Mesenchymal stem cell (in vitro differentiated cells and primary cell): ENCODE results near the gene SSPN.
A peak's percentile ranks its signal among the peaks of the same experiment; 100 is the strongest.

Source experiments
- DNase-seq: peaks from one replicate; pipeline ENCODE4 v3.0.0-alpha.2; 2013
- H2AFZ ChIP-seq: one replicate; pipeline ENCODE4 v1.6.1; 2013; ENCODE audit warnings: low read depth, mild to moderate bottlenecking, control low read depth, inconsistent platforms, low read length, moderate library complexity
- H2AK5ac ChIP-seq: 2 replicates; pipeline ENCODE4 v1.6.1; 2013; ENCODE audit warnings: low read length, moderate library complexity, mild to moderate bottlenecking, inconsistent platforms; ENCODE audit not compliant: severe bottlenecking
- H2BK120ac ChIP-seq: one replicate; pipeline ENCODE4 v1.6.1; 2013; ENCODE audit warnings: low read depth, mild to moderate bottlenecking, inconsistent platforms, low read length, moderate library complexity
- H2BK12ac ChIP-seq, 2 experiments: one replicate each; pipeline ENCODE4 v1.6.1; 2013; ENCODE audit warnings: inconsistent platforms in 2 of 2, low read length in 2 of 2, mild to moderate bottlenecking in 2 of 2, moderate library complexity in 2 of 2, control low read depth in 1 of 2
- H2BK15ac ChIP-seq: one replicate; pipeline ENCODE4 v1.6.1; 2013; ENCODE audit warnings: mild to moderate bottlenecking, low read depth, inconsistent platforms; ENCODE audit not compliant: poor library complexity, severe bottlenecking
- H2BK5ac ChIP-seq: 2 replicates; pipeline ENCODE4 v1.6.1; 2013; ENCODE audit warnings: low read depth, mild to moderate bottlenecking, low read length, control low read depth, inconsistent platforms; ENCODE audit not compliant: poor library complexity, severe bottlenecking
- H3K14ac ChIP-seq, 2 experiments: one replicate each; pipeline ENCODE4 v1.6.1; 2013; ENCODE audit warnings: inconsistent platforms in 2 of 2, low read length in 2 of 2, control low read depth in 1 of 2, mild to moderate bottlenecking in 1 of 2, moderate library complexity in 1 of 2
- H3K18ac ChIP-seq, 2 experiments: one replicate each; pipeline ENCODE4 v1.6.1; 2013; ENCODE audit warnings: inconsistent platforms in 2 of 2, low read length in 2 of 2, control low read depth in 1 of 2, low read depth in 1 of 2, mild to moderate bottlenecking in 1 of 2
- H3K23ac ChIP-seq, 2 experiments: one replicate each; pipeline ENCODE4 v1.6.1; 2013; ENCODE audit warnings: inconsistent platforms in 2 of 2, low read length in 2 of 2, mild to moderate bottlenecking in 2 of 2, moderate library complexity in 2 of 2, control low read depth in 1 of 2
- H3K27ac ChIP-seq: 2 replicates; pipeline ENCODE4 v1.5.1; 2013; ENCODE audit warnings: mild to moderate bottlenecking, moderate library complexity, low read length, control low read depth, inconsistent platforms; ENCODE audit not compliant: poor library complexity, severe bottlenecking
- H3K27me3 ChIP-seq, 2 experiments: 2 replicates each; pipeline versions ENCODE4 v1.6.1 to v1.7.0; 2013; ENCODE audit warnings: low read length in 2 of 2, mild to moderate bottlenecking in 2 of 2, moderate library complexity in 2 of 2, control low read depth in 1 of 2, inconsistent platforms in 1 of 2; ENCODE audit not compliant: control insufficient read depth in 1 of 2, insufficient read depth in 1 of 2
- H3K36me3 ChIP-seq, 2 experiments: 2 replicates each; pipeline versions ENCODE4 v1.6.1 to v1.7.0; 2013; ENCODE audit warnings: low read length in 2 of 2, control low read depth in 1 of 2, inconsistent platforms in 1 of 2, low read depth in 1 of 2, mild to moderate bottlenecking in 1 of 2; ENCODE audit not compliant: insufficient read depth in 2 of 2, control insufficient read depth in 1 of 2
- H3K4ac ChIP-seq, 2 experiments: one replicate each; pipeline ENCODE4 v1.6.1; 2013; ENCODE audit warnings: inconsistent platforms in 2 of 2, low read length in 2 of 2, mild to moderate bottlenecking in 2 of 2, moderate library complexity in 2 of 2, control low read depth in 1 of 2, low read depth in 1 of 2
- H3K4me1 ChIP-seq: 2 replicates; pipeline ENCODE4 v1.6.1; 2013; ENCODE audit warnings: low read depth, low read length, control low read depth; ENCODE audit not compliant: control insufficient read depth, insufficient read depth
- H3K4me2 ChIP-seq: 2 replicates; pipeline ENCODE4 v1.6.1; 2013; ENCODE audit warnings: low read length, mild to moderate bottlenecking, inconsistent platforms; ENCODE audit not compliant: poor library complexity, severe bottlenecking
- H3K4me3 ChIP-seq, 2 experiments: 2 replicates each; pipeline versions ENCODE4 v1.5.1 to v1.7.0; 2013; ENCODE audit warnings: low read length in 2 of 2, mild to moderate bottlenecking in 2 of 2, control low read depth in 1 of 2, low read depth in 1 of 2; ENCODE audit not compliant: insufficient read depth in 1 of 2
- H3K79me1 ChIP-seq: replicated peaks from 2 replicates; pipeline ENCODE4 v1.6.1; 2013; ENCODE audit warnings: mild to moderate bottlenecking, control low read depth, low read length, inconsistent platforms; ENCODE audit not compliant: poor library complexity, severe bottlenecking
- H3K9ac ChIP-seq: 2 replicates; pipeline ENCODE4 v1.7.0; 2013; ENCODE audit warnings: mild to moderate bottlenecking, low read length, moderate library complexity
- H3K9me3 ChIP-seq: 2 replicates; pipeline ENCODE4 v1.7.0; 2013; ENCODE audit warnings: mild to moderate bottlenecking, low read length; ENCODE audit not compliant: control insufficient read depth
- H4K8ac ChIP-seq: one replicate; pipeline ENCODE4 v1.6.1; 2013; ENCODE audit warnings: inconsistent platforms, mild to moderate bottlenecking, low read length, moderate library complexity
- H4K91ac ChIP-seq: one replicate; pipeline ENCODE4 v1.6.1; 2013; ENCODE audit warnings: mild to moderate bottlenecking, low read length, inconsistent platforms
- WGBS: methylation state at CpG from one replicate; pipeline ENCODE4 v1.1.7; 2013; ENCODE audit warnings: mixed read lengths; 5-methylcytosine and 5-hydroxymethylcytosine counted together

The SSPN gene

GRCh38 chr12:26152507-26153102 is 42.8 kb upstream of the SSPN start:
- Histone ChIP-seq H3K23ac (no peak overlapping the region), H2BK120ac (no peak overlapping the region)
- 19% methylated on average over 2 of the region's 2 CpGs for WGBS

GRCh38 chr12:26153421-26154154 is 41.8 kb upstream of the SSPN start:
- H3K27ac ChIP-seq, result peak overlapping the region; percentile 82
- no peak overlapping the region for H2BK5ac ChIP-seq
- H3K9ac ChIP-seq, result peak overlapping the region; percentile 52
- no peak overlapping the region for H3K23ac ChIP-seq
- no peak overlapping the region for H2BK120ac ChIP-seq
- H3K4me3 ChIP-seq, result no peak overlapping the region
- no peak overlapping the region for H3K4ac ChIP-seq
- H4K91ac ChIP-seq, result no peak overlapping the region
- no peak overlapping the region for H3K14ac ChIP-seq
- H3K27me3 ChIP-seq, result no peaks in the 10 kb centered on the region
- no peak overlapping the region for H3K4me2 ChIP-seq
- no peak overlapping the region for H4K8ac ChIP-seq
- H2BK15ac ChIP-seq, result no peak overlapping the region
- no peak overlapping the region for H2BK12ac ChIP-seq
- no peak overlapping the region for H2AK5ac ChIP-seq
- no peaks in the 10 kb centered on the region for H3K79me1 ChIP-seq
- no peak overlapping the region for H2AFZ ChIP-seq
- 18% methylated on average over 5 of the region's 5 CpGs for WGBS
- H3K9me3 ChIP-seq, result no peaks in the 10 kb centered on the region
- peaks cover 2% of the 10 kb centered on the region for H3K4me1 ChIP-seq
- no peak overlapping the region for H3K18ac ChIP-seq
- peak; percentile 97 for DNase-seq
- no peaks in the 10 kb centered on the region for H3K36me3 ChIP-seq

More at GRCh38 chr12:26152507-26153102, 42.8 kb upstream of the SSPN start:
- Histone ChIP-seq H2AK5ac (peak overlapping the region; percentile 65), H3K27me3 (no peaks in the 10 kb centered on the region), H2BK15ac (no peak overlapping the region), H3K4me1 (peaks cover 2% of the 10 kb centered on the region), H2BK5ac (no peak overlapping the region), H3K4me3 (no peak overlapping the region), H3K9ac (no peak overlapping the region), H3K79me1 (no peaks in the 10 kb centered on the region), H3K14ac (no peak overlapping the region), H3K18ac (peak overlapping the region; percentile 26 to 62), H3K27ac (peak overlapping the region; percentile 52), H3K4ac (no peak overlapping the region), H2BK12ac (peak overlapping the region; percentile 4 to 98), H3K9me3 (no peaks in the 10 kb centered on the region), H4K91ac (peak overlapping the region; percentile 9), H4K8ac (peak overlapping the region; percentile 82), H3K4me2 (no peak overlapping the region), H2AFZ (no peak overlapping the region), H3K36me3 (no peaks in the 10 kb centered on the region)
- DNase-seq, result peak; percentile 18

GRCh38 chr12:26156201-26156871 is 39.0 kb upstream of the SSPN start:
- H3K27me3 ChIP-seq, result no peaks in the 10 kb centered on the region
- 81% methylated on average over 17 of the region's 17 CpGs for WGBS

GRCh38 chr12:26157001-26157400 is 38.4 kb upstream of the SSPN start:
- Histone ChIP-seq H3K4ac (no peak overlapping the region), H3K4me2 (no peak overlapping the region), H2BK5ac (no peak overlapping the region), H3K14ac (no peak overlapping the region), H2AFZ (no peak overlapping the region), H2BK120ac (no peak overlapping the region), H3K36me3 (no peaks in the 10 kb centered on the region), H3K9ac (no peak overlapping the region), H2BK12ac (no peak overlapping the region), H3K9me3 (no peaks in the 10 kb centered on the region), H2AK5ac (no peak overlapping the region), H3K79me1 (no peaks in the 10 kb centered on the region), H3K27me3 (no peaks in the 10 kb centered on the region), H3K23ac (no peak overlapping the region), H2BK15ac (no peak overlapping the region), H3K4me3 (no peak overlapping the region), H3K18ac (no peak overlapping the region), H3K27ac (no peak overlapping the region), H4K8ac (no peak overlapping the region), H4K91ac (no peak overlapping the region), H3K4me1 (peaks cover 2% of the 10 kb centered on the region)
- WGBS, result 67% methylated on average over 3 of the region's 3 CpGs
- DNase-seq, result no peak

More at GRCh38 chr12:26156201-26156871, 39.0 kb upstream of the SSPN start:
- no peak overlapping the region for H3K14ac ChIP-seq
- H3K23ac ChIP-seq, result no peak overlapping the region
- H2BK120ac ChIP-seq, result no peak overlapping the region
- H2BK12ac ChIP-seq, result peak overlapping the region in 1 of 2 experiments; percentile 38
- no peaks in the 10 kb centered on the region for H3K9me3 ChIP-seq
- no peak overlapping the region for H3K4me2 ChIP-seq
- H3K36me3 ChIP-seq, result no peaks in the 10 kb centered on the region
- H2BK15ac ChIP-seq, result no peak overlapping the region
- H2AK5ac ChIP-seq, result peak overlapping the region; percentile 14
- no peak overlapping the region for H2AFZ ChIP-seq
- no peak overlapping the region for H3K9ac ChIP-seq
- no peak overlapping the region for H3K4ac ChIP-seq
- H3K4me3 ChIP-seq, result no peak overlapping the region
- no peak overlapping the region for H4K91ac ChIP-seq
- no peak for DNase-seq
- no peaks in the 10 kb centered on the region for H3K79me1 ChIP-seq
- H3K4me1 ChIP-seq, result peaks cover 2% of the 10 kb centered on the region
- no peak overlapping the region for H3K18ac ChIP-seq
- H3K27ac ChIP-seq, result no peak overlapping the region
- no peak overlapping the region for H4K8ac ChIP-seq
- H2BK5ac ChIP-seq, result no peak overlapping the region
